Subcutaneous adipose tissue (tissue), 4 donors: ENCODE data around the gene AMFR. TPM values are rescaled to one million over a fixed set of nuclear protein-coding genes. Genes with fewer than 3 reads are reported as not detected.

ENCODE experiments used
- total RNA-seq, 4 donors: library from RNA; depleted of rRNA; stranded (reverse); fragments of >200 nt; gene quantifications; one replicate each; pipeline ENCODE4 v1.1.0, GENCODE V29; 2016
- TF ChIP-seq, protein P1 (sequence below): fragments of 450-650 bp; IDR thresholded peaks from one replicate; pipeline ENCODE4 v1.5.1; 2016; ENCODE audit warnings: low read depth, mild to moderate bottlenecking, control low read depth, antibody characterized with exemption, moderate library complexity

Gene AMFR
- total RNA-seq, 4 donors from 2014 or later = 168 to 186 (median 175) TPM

DNA sequence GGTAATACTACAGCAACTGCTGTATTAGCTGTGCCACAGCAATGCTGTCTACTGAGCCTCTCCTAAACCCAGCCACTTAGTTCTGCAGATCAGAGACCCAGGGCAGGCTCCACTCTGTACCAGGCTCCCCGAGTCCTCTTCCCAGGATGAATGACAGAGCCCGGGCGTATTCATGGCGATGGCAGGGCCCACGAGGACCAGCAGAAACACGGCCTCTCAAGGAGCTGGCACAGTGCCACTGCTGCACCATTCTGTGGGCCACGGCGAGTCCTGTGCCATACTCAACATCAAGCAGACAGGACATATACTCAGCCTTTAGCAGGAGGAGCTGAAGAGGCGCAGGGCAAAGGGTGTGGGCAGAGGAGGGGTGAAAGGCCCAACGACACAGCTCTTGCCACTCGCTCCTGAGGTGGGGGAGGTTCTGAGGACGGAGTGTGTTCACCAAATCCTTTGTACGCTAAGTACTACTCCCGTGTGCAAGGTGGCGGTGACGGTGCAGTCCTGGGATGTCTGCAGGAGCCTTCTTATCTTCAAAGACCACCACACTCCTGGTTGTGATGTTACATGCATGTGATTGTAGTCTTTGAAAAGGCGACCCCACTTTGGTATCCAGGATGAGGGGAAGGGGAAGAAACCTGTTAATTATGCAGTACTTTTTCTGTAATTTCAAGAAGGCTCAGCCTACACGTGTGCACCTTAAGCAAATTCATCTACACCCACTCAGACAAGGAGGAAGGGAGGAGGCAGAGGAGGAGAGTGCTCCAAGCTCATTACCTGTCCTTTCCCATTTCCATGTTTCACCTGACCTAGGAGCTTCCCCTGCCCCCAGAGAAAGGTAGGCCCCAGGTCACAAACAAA is 98.0 kb downstream of the AMFR start:
- TF ChIP-seq, protein P1, sequence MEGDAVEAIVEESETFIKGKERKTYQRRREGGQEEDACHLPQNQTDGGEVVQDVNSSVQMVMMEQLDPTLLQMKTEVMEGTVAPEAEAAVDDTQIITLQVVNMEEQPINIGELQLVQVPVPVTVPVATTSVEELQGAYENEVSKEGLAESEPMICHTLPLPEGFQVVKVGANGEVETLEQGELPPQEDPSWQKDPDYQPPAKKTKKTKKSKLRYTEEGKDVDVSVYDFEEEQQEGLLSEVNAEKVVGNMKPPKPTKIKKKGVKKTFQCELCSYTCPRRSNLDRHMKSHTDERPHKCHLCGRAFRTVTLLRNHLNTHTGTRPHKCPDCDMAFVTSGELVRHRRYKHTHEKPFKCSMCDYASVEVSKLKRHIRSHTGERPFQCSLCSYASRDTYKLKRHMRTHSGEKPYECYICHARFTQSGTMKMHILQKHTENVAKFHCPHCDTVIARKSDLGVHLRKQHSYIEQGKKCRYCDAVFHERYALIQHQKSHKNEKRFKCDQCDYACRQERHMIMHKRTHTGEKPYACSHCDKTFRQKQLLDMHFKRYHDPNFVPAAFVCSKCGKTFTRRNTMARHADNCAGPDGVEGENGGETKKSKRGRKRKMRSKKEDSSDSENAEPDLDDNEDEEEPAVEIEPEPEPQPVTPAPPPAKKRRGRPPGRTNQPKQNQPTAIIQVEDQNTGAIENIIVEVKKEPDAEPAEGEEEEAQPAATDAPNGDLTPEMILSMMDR = no peak

DNA sequence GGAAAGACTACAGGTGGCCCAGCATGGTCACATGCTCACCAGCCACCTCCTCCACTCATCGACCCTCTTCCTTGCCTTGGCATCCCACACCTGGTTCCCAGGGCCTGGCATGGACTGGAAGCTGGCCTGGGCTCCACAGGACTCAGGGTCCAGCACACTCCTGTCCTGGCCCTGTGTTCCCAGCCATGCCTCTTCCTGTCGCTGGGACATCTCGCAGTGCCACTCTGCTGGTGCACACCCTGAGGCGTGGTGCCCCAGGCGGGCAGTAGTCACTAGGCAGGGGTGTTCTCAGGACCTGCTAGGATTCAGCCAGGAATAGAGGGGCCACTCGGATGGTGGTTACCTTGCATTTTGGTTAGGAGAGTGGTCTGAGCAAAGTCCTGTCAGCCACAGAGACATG is 99.4 kb downstream of the AMFR start:
- TF ChIP-seq, protein P1 = no peak

- TF ChIP-seq, protein P1 = no peak
Measured at GRCh38 chr16:56324406-56324805, 100.9 kb downstream of the AMFR start.

DNA sequence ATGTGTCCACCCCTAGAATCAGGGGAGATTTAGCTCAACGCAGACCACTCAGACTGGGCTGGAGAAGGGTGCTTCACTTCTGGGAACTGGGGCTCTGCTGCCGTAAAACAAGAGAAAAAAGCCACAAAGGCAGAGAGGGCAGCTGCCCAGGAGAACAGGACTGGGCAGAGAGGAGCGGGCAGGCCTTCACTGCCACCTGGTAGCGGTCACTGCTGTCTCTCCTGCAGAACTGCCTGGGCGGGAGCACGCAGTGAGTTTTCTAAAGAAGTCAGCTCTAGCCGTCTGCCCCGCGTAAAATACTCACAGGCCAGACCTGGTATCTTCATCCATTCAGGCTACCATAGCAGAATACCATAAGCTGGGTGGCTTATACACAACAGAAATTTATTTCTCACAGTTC is 103.8 kb downstream of the AMFR start:
- TF ChIP-seq, protein P1 = no peak

GRCh38 chr16:56320811-56321558 is 104.4 kb downstream of the AMFR start:
- TF ChIP-seq, protein P1 = no peak

DNA sequence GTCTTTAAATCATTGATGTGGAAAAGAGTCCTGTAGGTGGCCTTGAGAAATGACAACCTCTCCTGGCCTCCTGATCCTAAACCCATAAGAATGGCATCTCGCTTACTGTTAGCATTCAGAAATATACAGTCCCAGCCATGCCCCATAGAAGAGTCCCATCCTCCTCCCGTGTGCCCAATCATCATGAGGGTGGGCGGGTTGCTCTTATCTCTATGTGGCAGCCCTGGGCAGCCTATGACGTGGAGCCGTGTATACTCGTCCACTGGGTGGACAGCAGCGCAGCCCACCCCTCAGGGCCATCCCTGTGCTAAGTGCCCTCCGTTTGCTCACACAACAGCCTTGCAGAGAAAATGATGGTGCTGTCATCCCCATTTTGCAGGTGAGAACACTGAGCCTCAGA is 105.3 kb downstream of the AMFR start:
- TF ChIP-seq, protein P1 = no peak

- TF ChIP-seq, protein P1 = no peak
Measured at GRCh38 chr16:56319376-56319775, 106.0 kb downstream of the AMFR start.
